K562 (cell line): ENCODE measurements around the gene ATF4. TPM values are rescaled to one million over a fixed set of nuclear protein-coding genes. Genes with fewer than 3 reads are reported as not detected.

Experiments used
- ARID4B ChIP-seq: sonication (generic); formaldehyde crosslinking; IDR thresholded peaks from 2 replicates; pipeline ENCODE4 v1.8.0; 2022; ENCODE audit warnings: mild to moderate bottlenecking, missing genetic modification reagents
- BRD4 ChIP-seq: fragments of 200-600 bp; sonication (generic); IDR thresholded peaks from 2 replicates; pipeline ENCODE4 v1.6.1; 2017; ENCODE audit warnings: inconsistent platforms
- CREM ChIP-seq: IDR thresholded peaks from 2 replicates; pipeline ENCODE4 v1.6.1; 2014; ENCODE audit warnings: antibody characterized with exemption, low read depth
- EGR1 ChIP-seq: fragments of 450-650 bp; conservative IDR thresholded peaks from 2 replicates; pipeline ENCODE4 v1.6.1; 2017; ENCODE audit warnings: mild to moderate bottlenecking
- ETS1 ChIP-seq: conservative IDR thresholded peaks from 2 replicates; pipeline ENCODE4 v1.6.1; 2011; ENCODE audit warnings: low read depth, mild to moderate bottlenecking, low read length; ENCODE audit not compliant: control insufficient read depth
- HIVEP1 ChIP-seq: fragments of 250-450 bp; sonication (Bioruptor Pico); IDR thresholded peaks from 2 replicates; pipeline ENCODE4 v1.4.0; 2020; ENCODE audit warnings: mild to moderate bottlenecking
- HNRNPUL1 ChIP-seq: fragments of 200-400 bp; formaldehyde crosslinking; IDR thresholded peaks from 2 replicates; pipeline ENCODE4 v1.6.1; 2017; ENCODE audit warnings: low read length
- MAX ChIP-seq: sonication (generic); formaldehyde crosslinking; IDR thresholded peaks from 2 replicates; pipeline ENCODE4 v1.9.0; 2022; ENCODE audit warnings: mild to moderate bottlenecking, missing genetic modification reagents
- NKRF ChIP-seq: fragments of 450-650 bp; IDR thresholded peaks from 2 replicates; pipeline ENCODE4 v1.6.1; 2016; ENCODE audit warnings: borderline replicate concordance
- NRF1 ChIP-seq, 2 experiments: fragments of 450-650 bp; IDR thresholded peaks in 1 of 2; conservative IDR thresholded peaks in 1 of 2; 2 replicates each; pipeline ENCODE4 v1.6.1; 2014; ENCODE audit warnings: mild to moderate bottlenecking in 2 of 2
- PHF21A ChIP-seq: fragments of 450-650 bp; IDR thresholded peaks from 2 replicates; pipeline ENCODE4 v1.6.1; 2017; ENCODE audit warnings: low read depth, borderline replicate concordance
- POLR2G ChIP-seq: fragments of 200-400 bp; formaldehyde crosslinking; IDR thresholded peaks from 2 replicates; pipeline ENCODE4 v1.6.1; 2017; ENCODE audit warnings: low read depth, mild to moderate bottlenecking, antibody characterized with exemption, low read length, moderate library complexity
- SRSF1 ChIP-seq: fragments of 200-400 bp; formaldehyde crosslinking; IDR thresholded peaks from 2 replicates; pipeline ENCODE4 v1.6.1; 2017; ENCODE audit warnings: mild to moderate bottlenecking, low read depth, low read length, moderate library complexity
- SUPT5H ChIP-seq: fragments of 450-650 bp; IDR thresholded peaks from 2 replicates; pipeline ENCODE4 v1.6.1; 2016
- TAF1 ChIP-seq: IDR thresholded peaks from 2 replicates; pipeline ENCODE4 v1.6.1; 2011; ENCODE audit warnings: mild to moderate bottlenecking, low read length, moderate library complexity; ENCODE audit not compliant: insufficient read depth, control insufficient read depth, severe bottlenecking; ENCODE audit errors: extremely low read depth
- YY1 ChIP-seq, 3 experiments: IDR thresholded peaks; 2 replicates each; pipeline ENCODE4 v1.6.1; 2011; ENCODE audit warnings: low read length in 2 of 3, mild to moderate bottlenecking in 2 of 3, moderate library complexity in 2 of 3, borderline replicate concordance in 1 of 3, control low read depth in 1 of 3, low read depth in 1 of 3; ENCODE audit not compliant: insufficient read depth in 3 of 3, insufficient replicate concordance in 2 of 3, control insufficient read depth in 1 of 3, insufficient read length in 1 of 3; ENCODE audit errors: extremely low read depth in 1 of 3
- ZBTB2 ChIP-seq: fragments of 450-650 bp; IDR thresholded peaks from 2 replicates; pipeline ENCODE4 v1.6.1; 2016; ENCODE audit warnings: antibody characterized with exemption
- polyA plus RNA-seq, 8 experiments: library from polyadenylated mRNA; depleted of rRNA in 4 of 8; stranded (reverse) in 5 of 8; unstranded in 3 of 8; fragments of >200 nt; fragmentation: Nextera tagmentation in 2 of 8; fragmentation: Illumina TruSeq in 1 of 8; extraction: Ambion mirVana in 2 of 8; extraction: Trizol in 1 of 8; gene quantifications; 2 replicates each; pipeline versions ENCODE4 v1.2.1 to v1.2.3, GENCODE V29; 2011 to 2014; ENCODE audit warnings: inconsistent platforms in 1 of 8, missing spikeins in 1 of 8
- total RNA-seq, 7 experiments: library from RNA; depleted of rRNA in 6 of 7; stranded (reverse); fragments of >200 nt in 6 of 7; fragmentation: Illumina TruSeq in 2 of 7; extraction: Trizol in 2 of 7; gene quantifications; 2 replicates each; pipeline versions ENCODE4 v1.2.1 to v1.2.3, GENCODE V29; 2011 to 2021; ENCODE audit warnings: low replicate concordance in 1 of 7

ATF4 gene
- total and polyA plus RNA-seq, 9 of the 15 experiments (the other 6 are each of a cell fraction or from before 2014, with no cell fraction given) = 93.1 to 723 (median 355) TPM

GRCh38 chr22:39502109-39502788 is 18.1 kb upstream of the ATF4 start, which contains the start of gene MIEF1 (continued):
- peak; percentile 74; the same call in 1 of the 2 replicates for TF ChIP-seq ARID4B (CRISPR knock-in tag)
- no peak; the same call in 1 of the 2 replicates for TF ChIP-seq BRD4
- TF ChIP-seq HIVEP1 = no peak
- TF ChIP-seq NRF1 (conservative IDR thresholded peaks at IDR 0.05 in 1 of 2, IDR thresholded peaks at IDR 0.05 in 1 of 2) = peak; percentile 92 to 93
- peak; percentile 66 for TF ChIP-seq TAF1
- TF ChIP-seq EGR1 = peak; percentile 68
- TF ChIP-seq HNRNPUL1 = no peak
- TF ChIP-seq PHF21A = no peak
- no peak for TF ChIP-seq SRSF1
- peak; percentile 90; the same call in 1 of the 2 replicates for TF ChIP-seq NKRF
- TF ChIP-seq SUPT5H = peak; percentile 72
- 0 out of 2 replicates have a peak, but pooled peaks have one; percentile 27 for TF ChIP-seq ZBTB2
- peak; percentile 70 for TF ChIP-seq CREM
- TF ChIP-seq YY1 (IDR thresholded peaks at IDR 0.05; ENCODE audit: borderline replicate concordance in 1 of 3, control insufficient read depth in 1 of 3, extremely low read depth in 1 of 3, insufficient read depth in 3 of 3, insufficient read length in 1 of 3, insufficient replicate concordance in 2 of 3, low read depth in 1 of 3, low read length in 2 of 3) = peak; percentile 29 to 93 (median 88)
- TF ChIP-seq MAX (CRISPR knock-in tag) = peak; percentile 93
- TF ChIP-seq ETS1 = peak; percentile 29
- TF ChIP-seq POLR2G = peak; percentile 85
